ENCODE data around the gene STARD13. TPM values are rescaled to one million over a fixed set of nuclear protein-coding genes. Genes with fewer than 3 reads are reported as not detected.

STARD13 gene
- polyA plus RNA-seq, 1 experiment: 21.2 TPM

- Histone ChIP-seq H3K4me3 (ENCODE audit: low read depth, low read length) (no peak overlapping the region), H3K36me3 (ENCODE audit: control insufficient read depth, insufficient read depth, low read length) (peaks cover 12% of the 10 kb centered on the region), H3K27me3 (ENCODE audit: control insufficient read depth, insufficient read depth, low read length) (no peaks in the 10 kb centered on the region)
- ChIA-PET CTCF (interaction anchor here (0.8 to 1.2 kb wide), 2 partner anchors 11 to 82 kb away, joined by 4 read pairs; no protein-coding TSS in a partner anchor), POLR2A (interaction anchor here (0.6 to 1.0 kb wide), 2 partner anchors 13 to 510 kb away, joined by 3 read pairs; no protein-coding TSS in a partner anchor)
- peak; percentile 94 for DNase-seq (ENCODE audit: low read depth)
- TF ChIP-seq, protein P1, sequence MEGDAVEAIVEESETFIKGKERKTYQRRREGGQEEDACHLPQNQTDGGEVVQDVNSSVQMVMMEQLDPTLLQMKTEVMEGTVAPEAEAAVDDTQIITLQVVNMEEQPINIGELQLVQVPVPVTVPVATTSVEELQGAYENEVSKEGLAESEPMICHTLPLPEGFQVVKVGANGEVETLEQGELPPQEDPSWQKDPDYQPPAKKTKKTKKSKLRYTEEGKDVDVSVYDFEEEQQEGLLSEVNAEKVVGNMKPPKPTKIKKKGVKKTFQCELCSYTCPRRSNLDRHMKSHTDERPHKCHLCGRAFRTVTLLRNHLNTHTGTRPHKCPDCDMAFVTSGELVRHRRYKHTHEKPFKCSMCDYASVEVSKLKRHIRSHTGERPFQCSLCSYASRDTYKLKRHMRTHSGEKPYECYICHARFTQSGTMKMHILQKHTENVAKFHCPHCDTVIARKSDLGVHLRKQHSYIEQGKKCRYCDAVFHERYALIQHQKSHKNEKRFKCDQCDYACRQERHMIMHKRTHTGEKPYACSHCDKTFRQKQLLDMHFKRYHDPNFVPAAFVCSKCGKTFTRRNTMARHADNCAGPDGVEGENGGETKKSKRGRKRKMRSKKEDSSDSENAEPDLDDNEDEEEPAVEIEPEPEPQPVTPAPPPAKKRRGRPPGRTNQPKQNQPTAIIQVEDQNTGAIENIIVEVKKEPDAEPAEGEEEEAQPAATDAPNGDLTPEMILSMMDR (IDR thresholded peaks at IDR 0.05; ENCODE audit: insufficient read depth, low read depth, low read length): no peak
Measured at GRCh38 chr13:33125821-33126570, 159.6 kb downstream of the STARD13 start.

DNA sequence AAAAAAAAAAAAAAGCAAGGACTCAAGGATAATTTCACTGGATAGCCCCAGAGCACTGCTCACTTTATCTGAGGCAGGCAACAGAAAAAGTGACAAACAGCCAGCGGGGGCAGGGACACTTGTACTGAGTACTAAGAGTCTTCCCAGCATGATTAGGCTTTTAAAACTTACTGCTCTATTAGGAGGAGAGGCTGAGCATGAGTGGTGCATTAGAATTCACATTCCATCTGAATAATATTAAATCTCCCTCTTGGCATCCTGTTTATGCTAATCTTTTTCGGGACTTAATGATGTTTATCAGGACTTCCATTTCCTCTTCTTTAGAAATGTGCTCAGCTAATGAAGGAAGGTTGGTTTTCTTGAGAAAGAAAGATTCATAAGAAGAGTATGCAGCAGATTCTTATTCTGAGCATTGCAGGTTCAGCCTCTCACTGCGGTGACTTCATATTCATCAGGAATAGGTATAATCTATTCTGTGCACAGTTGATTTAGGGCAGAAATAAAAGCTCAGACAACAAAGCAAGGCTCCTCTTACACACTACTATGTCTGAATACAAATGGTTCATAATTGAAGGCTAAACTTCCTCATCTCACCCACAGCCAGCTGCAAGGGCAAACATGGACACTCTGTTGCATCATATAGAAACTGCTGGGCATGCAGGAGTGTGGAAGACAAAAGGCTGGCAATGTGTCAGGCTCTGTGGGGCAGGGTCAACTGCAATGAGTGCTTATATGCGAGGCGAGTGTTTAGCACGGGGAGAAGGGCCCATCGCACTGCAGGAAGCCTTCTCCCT lies 162.3 kb downstream of the STARD13 start:
- peaks cover 2% of the 10 kb centered on the region; the same call in 1 of the 2 replicates for H3K36me3 ChIP-seq (ENCODE audit: control insufficient read depth, insufficient read depth, low read length)
- no peaks in the 10 kb centered on the region for H3K27me3 ChIP-seq (ENCODE audit: control insufficient read depth, insufficient read depth, low read length)
- peak; percentile 89 for DNase-seq (ENCODE audit: low read depth)
- H3K4me3 ChIP-seq (ENCODE audit: low read depth, low read length): no peak overlapping the region
- TF ChIP-seq, protein P1 (IDR thresholded peaks at IDR 0.05; ENCODE audit: insufficient read depth, low read depth, low read length): no peak
- CTCF ChIA-PET: interaction anchor here (0.9 to 1.5 kb wide), 2 partner anchors 14 to 61 kb away, joined by 3 to 5 read pairs; no protein-coding TSS in a partner anchor
- POLR2A ChIA-PET: interaction anchor here (0.6 kb wide), 1 partner anchor 9 kb away, joined by 3 read pairs; no protein-coding TSS in a partner anchor

GRCh38 chr13:33119856-33120543 lies 165.6 kb downstream of the STARD13 start:
- Histone ChIP-seq H3K4me3 (ENCODE audit: low read depth, low read length) (no peak overlapping the region), H3K27me3 (ENCODE audit: control insufficient read depth, insufficient read depth, low read length) (no peaks in the 10 kb centered on the region), H3K36me3 (ENCODE audit: control insufficient read depth, insufficient read depth, low read length) (peaks cover 8% of the 10 kb centered on the region)
- POLR2A ChIA-PET: interaction anchor here (0.6 to 1.2 kb wide), 2 partner anchors 8 to 12 kb away, joined by 3 to 6 read pairs; no protein-coding TSS in a partner anchor
- CTCF ChIA-PET: interaction anchor here (1.0 kb wide), 2 partner anchors 109 to 368 kb away, joined by 3 read pairs; no protein-coding TSS in a partner anchor
- TF ChIP-seq, protein P1 (IDR thresholded peaks at IDR 0.05; ENCODE audit: insufficient read depth, low read depth, low read length): no peak
- DNase-seq (ENCODE audit: low read depth): peak; percentile 44

GRCh38 chr13:33119022-33119781 lies 166.4 kb downstream of the STARD13 start:
- POLR2A ChIA-PET: no interaction called here
- no peak for DNase-seq (ENCODE audit: low read depth)
- no peak overlapping the region for H3K4me3 ChIP-seq (ENCODE audit: low read depth, low read length)
- no peaks in the 10 kb centered on the region for H3K27me3 ChIP-seq (ENCODE audit: control insufficient read depth, insufficient read depth, low read length)
- CTCF ChIA-PET: interaction anchor here (1.5 kb wide), 1 partner anchor 10 kb away, joined by 4 read pairs; no protein-coding TSS in a partner anchor
- TF ChIP-seq, protein P1 (IDR thresholded peaks at IDR 0.05; ENCODE audit: insufficient read depth, low read depth, low read length): no peak
- H3K36me3 ChIP-seq (ENCODE audit: control insufficient read depth, insufficient read depth, low read length): peaks cover 9% of the 10 kb centered on the region

Data from BJ (cell line).